Transverse colon (tissue), 3 donors: ENCODE measurements around the gene ABHD6.

Source experiments
- CTCF ChIP-seq, 5 experiments: fragments of 200-600 bp in 3 of 5; fragments of 450-650 bp in 2 of 5; sonication (generic) in 3 of 5; IDR thresholded peaks; 1 replicate in 2 of 5; 2 replicates in 3 of 5; pipeline ENCODE4 v1.5.1; 2016 to 2017; ENCODE audit warnings: antibody characterized with exemption in 5 of 5, inconsistent platforms in 3 of 5, mild to moderate bottlenecking in 2 of 5, moderate library complexity in 1 of 5
- POLR2A ChIP-seq: fragments of 450-650 bp; IDR thresholded peaks from one replicate; pipeline ENCODE4 v1.6.1; 2016; ENCODE audit warnings: antibody characterized with exemption, mild to moderate bottlenecking, moderate library complexity

- TF ChIP-seq CTCF (IDR thresholded peaks at IDR 0.05) (no peak), POLR2A (no peak)
Observed at GRCh38 chr3:58256511-58256910, 18.9 kb downstream of the ABHD6 start.
